K562 (cell line): Measurements from ENCODE around the gene B4GALNT2. TPM values are rescaled to one million over a fixed set of nuclear protein-coding genes. Genes with fewer than 3 reads are reported as not detected.

ENCODE experiments used
- CEBPG ChIP-seq, 3 experiments: fragments of 200-800 bp in 1 of 3; sonication (Bioruptor generic) in 1 of 3; sonication (generic) in 1 of 3; formaldehyde crosslinking in 1 of 3; IDR thresholded peaks in 2 of 3; conservative IDR thresholded peaks in 1 of 3; 2 replicates each; pipeline versions ENCODE4 v1.6.1 to v1.8.0; 2016 to 2022; ENCODE audit warnings: missing compliant biosample characterization in 2 of 3, missing genetic modification characterization in 2 of 3, mild to moderate bottlenecking in 1 of 3, missing genetic modification reagents in 1 of 3
- CREBBP ChIP-seq: IDR thresholded peaks from one replicate; pipeline ENCODE4 v1.6.1; 2012; ENCODE audit warnings: low read depth, mild to moderate bottlenecking, control low read depth, inconsistent platforms, low read length
- CXXC5 ChIP-seq: fragments of 250-450 bp; sonication (Bioruptor Pico); IDR thresholded peaks from 2 replicates; pipeline ENCODE4 v1.8.0; 2022; ENCODE audit warnings: inconsistent platforms, mild to moderate bottlenecking, moderate library complexity
- EWSR1 ChIP-seq: fragments of 450-650 bp; IDR thresholded peaks from 2 replicates; pipeline ENCODE4 v1.6.1; 2018; ENCODE audit warnings: borderline replicate concordance, mild to moderate bottlenecking, low read depth, moderate library complexity; ENCODE audit not compliant: partially characterized antibody
- PHF8 ChIP-seq: fragments of 200-600 bp; sonication (generic); IDR thresholded peaks from 2 replicates; pipeline ENCODE4 v1.6.1; 2012; ENCODE audit warnings: mixed run types, mild to moderate bottlenecking, inconsistent platforms, low read length, moderate library complexity, borderline replicate concordance
- PPARD ChIP-seq: fragments of 250-450 bp; sonication (Bioruptor Pico); IDR thresholded peaks from 2 replicates; pipeline ENCODE4 v1.8.0; 2022; ENCODE audit warnings: inconsistent platforms, mild to moderate bottlenecking, moderate library complexity
- REST ChIP-seq, 2 experiments: fragments of 450-650 bp; formaldehyde crosslinking in 1 of 2; IDR thresholded peaks; 2 replicates each; pipeline versions ENCODE4 v1.4.0 to v1.6.1; 2014 to 2020; ENCODE audit warnings: mild to moderate bottlenecking in 2 of 2, borderline replicate concordance in 1 of 2, low read depth in 1 of 2
- TCF7 ChIP-seq: sonication (generic); IDR thresholded peaks from 2 replicates; pipeline ENCODE4 v1.6.1; 2016; ENCODE audit warnings: antibody characterized with exemption, borderline replicate concordance
- TEAD2 ChIP-seq: fragments of 450-650 bp; IDR thresholded peaks from 2 replicates; pipeline ENCODE4 v1.6.1; 2016; ENCODE audit warnings: missing genetic modification characterization, control low read depth, missing compliant biosample characterization
- TSC22D4 ChIP-seq: fragments of 450-650 bp; IDR thresholded peaks from 2 replicates; pipeline ENCODE4 v1.6.1; 2016; ENCODE audit warnings: missing genetic modification characterization, missing biosample characterization, control low read depth
- ZC3H4 ChIP-seq: sonication (generic); formaldehyde crosslinking; IDR thresholded peaks from 2 replicates; pipeline ENCODE4 v1.9.0; 2021; ENCODE audit warnings: missing genetic modification reagents, borderline replicate concordance
- polyA plus RNA-seq, 8 experiments: library from polyadenylated mRNA; depleted of rRNA in 4 of 8; stranded (reverse) in 5 of 8; unstranded in 3 of 8; fragments of >200 nt; fragmentation: Nextera tagmentation in 2 of 8; fragmentation: Illumina TruSeq in 1 of 8; extraction: Ambion mirVana in 2 of 8; extraction: Trizol in 1 of 8; gene quantifications; 2 replicates each; pipeline versions ENCODE4 v1.2.1 to v1.2.3, GENCODE V29; 2011 to 2014; ENCODE audit warnings: inconsistent platforms in 1 of 8, missing spikeins in 1 of 8
- total RNA-seq, 7 experiments: library from RNA; depleted of rRNA in 6 of 7; stranded (reverse); fragments of >200 nt in 6 of 7; fragmentation: Illumina TruSeq in 2 of 7; extraction: Trizol in 2 of 7; gene quantifications; 2 replicates each; pipeline versions ENCODE4 v1.2.1 to v1.2.3, GENCODE V29; 2011 to 2021; ENCODE audit warnings: low replicate concordance in 1 of 7

Gene B4GALNT2
- total and polyA plus RNA-seq, 9 of the 15 experiments (the other 6 are each of a cell fraction or from before 2014, with no cell fraction given), result not detected

- no peak for TF ChIP-seq TCF7
- TF ChIP-seq TEAD2 (tag), result no peak
- TF ChIP-seq TSC22D4 (tag), result no peak
- no peak for TF ChIP-seq CREBBP
- no peak for TF ChIP-seq PHF8
- TF ChIP-seq PPARD (CRISPR knock-in tag), result no peak
- TF ChIP-seq REST (IDR thresholded peaks at IDR 0.05; ENCODE audit: borderline replicate concordance), result peak; percentile 37; the same call in 1 of the 2 replicates
- TF ChIP-seq REST (CRISPR knock-in tag; IDR thresholded peaks at IDR 0.05; ENCODE audit: low read depth), result no peak
- TF ChIP-seq EWSR1, result no peak
- TF ChIP-seq CXXC5 (CRISPR knock-in tag), result no peak
- TF ChIP-seq ZC3H4 (CRISPR knock-in tag), result no peak
- no peak for TF ChIP-seq CEBPG (CRISPR knock-in tag; IDR thresholded peaks at IDR 0.05)
- TF ChIP-seq CEBPG (tag; conservative IDR thresholded peaks at IDR 0.05 in 1 of 2, IDR thresholded peaks at IDR 0.05 in 1 of 2), result no peak
These were observed 86.7 kb downstream of the B4GALNT2 start (continued) for GRCh38 chr17:49218941-49219913.
